ENCODE results near the gene MAP2K5.

The MAP2K5 gene

DNA sequence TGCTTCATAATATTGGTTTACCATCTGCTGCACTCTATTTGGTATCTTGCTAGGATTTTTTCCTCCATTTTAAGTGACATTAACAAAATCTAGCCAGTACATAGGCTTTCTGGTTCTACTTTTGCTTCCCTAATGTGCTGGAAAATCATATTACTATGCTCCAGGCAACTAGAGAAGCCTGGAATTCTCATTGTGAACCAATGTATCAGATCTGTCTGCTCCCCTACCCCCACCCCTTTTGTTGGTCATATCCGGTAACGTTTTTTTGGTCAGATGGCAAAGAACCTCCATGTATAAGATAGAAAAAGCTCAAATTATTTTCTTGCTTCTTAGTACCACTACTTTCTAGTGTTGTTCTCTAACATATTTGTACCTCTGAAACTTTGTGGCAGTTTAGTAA lies 17.1 kb downstream of the MAP2K5 start:
- no peak for DNase-seq (ENCODE audit: low read depth in 2 of 2)

DNA sequence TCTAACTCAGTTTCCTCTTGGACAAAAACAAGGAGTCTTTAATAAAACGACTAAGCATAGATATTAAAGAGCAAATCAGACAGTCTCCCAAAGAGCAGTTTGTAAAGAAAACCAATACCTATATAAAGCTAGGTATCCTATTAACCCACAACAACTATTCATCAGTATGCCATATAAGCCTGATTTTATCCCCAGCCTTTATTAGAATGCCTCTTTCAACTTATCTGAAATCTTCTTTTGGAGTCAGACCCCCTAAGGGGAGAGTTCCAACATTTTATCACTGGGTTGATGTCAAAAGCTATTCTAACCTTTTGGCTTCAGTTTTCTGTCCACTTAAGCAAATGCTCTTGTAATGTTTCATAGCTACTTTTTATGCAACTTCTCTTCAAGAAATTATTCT lies 17.8 kb downstream of the MAP2K5 start:
- no peak for DNase-seq (ENCODE audit: low read depth in 2 of 2)

DNA sequence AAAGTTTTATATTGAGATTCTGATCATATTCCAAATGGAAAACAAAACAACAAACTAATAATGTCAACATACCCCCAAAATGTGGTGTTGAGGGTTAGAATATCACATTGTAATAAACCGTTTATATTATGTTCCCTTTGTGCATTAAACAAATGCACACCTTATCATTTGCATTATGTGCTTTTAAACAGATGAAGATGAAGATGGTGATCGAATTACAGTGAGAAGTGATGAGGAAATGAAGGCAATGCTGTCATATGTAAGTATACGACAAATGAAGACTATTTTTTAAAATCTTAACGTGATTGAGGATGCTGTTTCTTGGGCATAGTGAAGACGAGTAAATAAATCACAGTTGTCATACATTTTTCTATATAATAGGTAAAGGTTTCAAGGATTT lies 20.6 kb downstream of the MAP2K5 start:
- DNase-seq (ENCODE audit: low read depth in 2 of 2) = no peak

DNA sequence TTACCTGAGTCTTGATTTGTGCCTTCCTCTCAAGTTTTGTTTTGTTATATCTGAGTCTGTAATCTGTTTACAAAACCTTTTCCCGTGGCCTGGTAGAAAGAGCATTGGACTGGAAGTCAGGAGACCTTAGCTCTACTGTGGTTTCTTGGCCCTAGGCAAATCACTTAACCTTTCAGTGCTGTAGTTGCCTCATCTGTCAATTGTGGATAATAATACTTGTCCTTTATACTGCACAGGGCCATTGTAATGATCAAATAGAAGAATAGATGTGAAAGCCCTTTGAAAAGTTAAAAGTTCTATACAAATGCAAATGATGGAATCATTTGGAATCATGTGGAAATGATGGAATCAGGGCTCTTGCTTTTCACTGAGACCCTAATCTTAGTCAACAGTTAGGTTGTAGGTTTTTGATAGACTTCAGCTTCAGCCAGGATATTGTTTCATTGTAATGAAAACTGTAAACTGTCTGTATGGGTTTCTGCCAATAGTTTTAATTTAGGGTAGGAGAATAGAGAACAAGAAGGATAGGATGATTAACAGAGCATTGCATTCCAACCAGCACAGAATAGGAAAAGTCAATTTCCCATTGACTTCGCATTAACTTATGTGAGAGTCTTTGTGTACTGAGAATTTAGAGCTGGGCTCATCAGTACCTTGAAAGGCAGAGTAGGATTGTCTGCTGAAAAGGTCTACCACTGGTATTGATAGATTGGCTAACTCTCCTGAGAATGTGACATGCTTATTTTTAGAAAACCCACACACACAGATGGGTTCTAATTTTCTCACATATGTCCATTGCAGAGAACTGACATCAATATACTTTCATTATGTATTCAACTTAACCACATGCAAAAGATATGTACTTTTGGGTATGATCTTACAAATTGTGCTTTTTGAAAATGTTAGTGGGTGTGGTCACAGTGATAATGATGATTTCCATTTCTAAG lies 21.8 kb downstream of the MAP2K5 start:
- no peak for DNase-seq (ENCODE audit: low read depth in 2 of 2)

DNA sequence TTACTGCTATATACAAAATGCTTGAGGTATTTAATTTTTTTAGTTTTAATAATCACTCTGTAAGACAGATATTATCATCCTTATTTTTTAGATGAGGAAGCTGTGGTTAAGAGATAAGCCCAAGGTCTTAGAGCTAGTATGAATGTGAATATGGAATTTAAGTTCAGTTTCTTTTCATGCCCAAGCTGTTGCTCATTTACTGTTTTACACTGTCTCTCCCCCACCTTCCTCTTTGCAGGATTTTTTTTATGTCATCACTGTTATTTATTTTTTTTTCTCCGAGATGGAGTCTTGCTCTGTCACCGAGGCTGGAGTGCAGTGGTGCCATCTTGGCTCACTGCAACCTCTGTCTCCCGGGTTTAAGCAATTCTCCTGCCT lies 22.5 kb downstream of the MAP2K5 start:
- DNase-seq (ENCODE audit: low read depth in 2 of 2) = no peak

DNA sequence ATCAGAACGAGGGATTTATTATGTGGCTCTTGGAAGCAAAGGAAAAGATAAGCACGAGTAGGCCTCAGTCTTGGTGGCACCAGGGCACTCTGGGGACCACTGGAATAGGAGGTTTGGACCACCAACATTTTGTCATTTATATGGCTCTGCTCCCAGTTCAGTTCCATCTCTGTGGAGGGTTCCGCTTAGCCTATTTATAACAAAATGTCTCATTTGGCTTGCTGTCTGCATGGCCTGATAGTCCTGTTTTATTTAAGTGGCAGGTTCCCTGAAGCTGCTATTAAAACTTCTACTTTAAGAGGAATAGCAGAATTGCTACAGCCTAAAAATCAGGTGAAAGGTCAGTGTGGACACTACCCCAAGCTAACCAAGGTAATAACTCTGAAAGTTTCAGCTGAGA lies 27.2 kb downstream of the MAP2K5 start:
- no peak for DNase-seq (ENCODE audit: low read depth in 2 of 2)

DNA sequence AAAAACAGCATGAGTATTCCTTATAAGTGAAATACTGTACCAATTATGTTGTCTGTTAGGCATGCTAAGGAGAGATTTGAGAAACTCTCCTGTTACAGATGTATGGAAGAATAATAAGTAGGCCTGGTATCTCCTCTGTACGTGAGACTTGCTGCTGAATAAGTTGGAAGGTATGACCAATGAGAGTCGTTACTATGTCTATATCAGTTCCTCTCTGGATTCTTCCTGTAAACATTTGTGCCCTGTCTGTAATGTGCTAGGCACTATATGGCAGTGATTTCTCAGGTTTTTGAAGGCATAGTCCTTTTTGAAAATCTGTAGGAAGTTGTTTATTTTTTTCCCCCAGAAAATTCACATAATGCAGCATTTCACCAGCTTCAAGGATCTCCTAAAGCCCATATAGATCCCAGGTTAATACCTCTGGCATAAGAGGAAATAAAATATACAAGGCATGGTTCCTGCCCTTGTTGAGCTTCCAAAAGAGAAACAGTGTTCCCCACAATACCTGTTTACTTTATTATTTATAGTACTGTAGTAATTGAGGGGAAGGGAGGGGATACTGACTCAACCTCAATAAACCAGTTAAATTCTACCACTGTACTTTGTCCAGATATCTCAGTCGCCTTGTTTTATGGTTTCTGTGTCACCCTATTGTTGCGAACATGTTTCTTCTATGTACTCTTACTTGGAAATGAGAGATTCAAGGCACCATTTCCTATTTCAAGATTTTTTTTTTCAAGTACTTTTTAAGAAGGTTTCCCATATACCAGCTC lies 28.6 kb downstream of the MAP2K5 start:
- no peak for DNase-seq (ENCODE audit: low read depth in 2 of 2)

DNA sequence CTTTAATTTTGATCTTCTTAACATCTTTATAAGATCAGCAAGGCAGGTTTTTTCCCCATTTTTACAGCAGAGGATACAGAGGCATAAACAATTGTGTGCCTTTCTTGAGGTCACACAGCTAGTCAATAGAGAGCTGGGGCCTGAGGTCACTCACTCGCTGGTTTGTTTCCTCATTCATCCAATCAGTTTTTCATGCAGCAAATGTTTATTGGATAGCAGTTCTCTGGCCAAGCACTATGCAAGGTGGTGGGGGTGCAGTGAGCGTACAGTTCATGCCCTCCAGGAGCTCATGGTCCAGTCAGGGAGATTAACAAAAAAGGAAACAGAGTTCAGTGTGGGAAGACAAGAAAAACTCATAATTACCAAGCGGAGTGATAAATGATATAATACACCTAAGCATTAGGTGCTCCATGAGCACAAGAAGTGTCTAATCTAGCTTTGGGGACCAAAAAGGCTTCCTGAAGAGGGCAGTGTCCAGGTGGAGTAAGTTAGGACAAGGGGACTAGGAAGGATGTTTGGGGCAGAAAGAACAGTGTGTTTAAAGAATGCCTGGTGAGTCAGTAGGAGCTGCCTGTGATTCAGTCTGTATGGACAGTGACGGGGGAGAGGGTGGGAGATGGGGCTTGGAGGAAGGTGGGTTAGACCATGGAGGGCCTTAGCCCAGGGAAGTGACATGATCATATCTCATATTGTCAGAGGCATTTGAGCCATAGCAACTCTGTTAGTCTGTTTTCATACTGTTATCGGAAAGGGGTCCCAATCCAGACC lies 29.3 kb downstream of the MAP2K5 start:
- DNase-seq (ENCODE audit: low read depth in 2 of 2) = no peak

DNA sequence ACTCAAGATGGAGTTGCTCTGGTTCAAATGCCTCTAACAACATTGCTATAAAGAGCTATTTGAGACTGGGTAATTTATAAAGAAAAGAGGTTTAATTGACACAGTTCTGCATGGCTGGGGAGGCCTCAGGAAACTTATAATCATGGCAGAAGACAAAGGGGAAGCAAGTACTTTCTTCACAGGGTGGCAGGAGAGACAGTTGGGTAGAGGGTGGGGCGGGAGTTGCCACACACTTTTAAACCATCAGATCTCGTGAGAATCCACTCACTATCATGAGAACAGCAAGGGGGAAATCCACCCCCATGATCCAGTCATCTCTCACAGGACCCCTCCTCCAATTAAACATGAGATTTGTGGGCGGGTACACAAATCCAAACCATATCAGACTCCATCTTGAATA lies 30.7 kb downstream of the MAP2K5 start:
- DNase-seq (ENCODE audit: low read depth in 2 of 2) = no peak

DNA sequence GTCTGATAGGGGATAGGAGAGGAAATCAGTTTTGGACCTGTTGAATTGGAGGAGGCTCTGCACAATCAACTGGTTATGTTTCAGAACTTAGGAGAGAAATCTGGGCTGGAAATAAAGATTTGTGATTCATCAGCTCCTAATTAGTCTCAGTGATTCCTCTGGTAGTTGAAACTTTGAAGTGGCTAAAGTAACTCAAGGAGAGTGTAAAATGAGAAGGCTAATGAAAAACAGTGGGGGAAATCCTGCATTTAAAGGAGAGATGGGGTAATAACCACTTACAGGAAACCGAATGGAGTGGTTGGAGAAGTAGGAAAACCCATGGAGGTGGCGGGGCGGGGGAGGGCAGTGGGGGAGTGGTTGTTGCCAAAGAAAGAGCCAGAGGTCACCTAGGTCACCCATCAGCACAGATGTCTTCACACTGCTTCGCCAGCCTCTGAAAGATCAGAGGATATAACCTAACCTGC lies 32.6 kb downstream of the MAP2K5 start:
- no peak for DNase-seq (ENCODE audit: low read depth in 2 of 2)

DNA sequence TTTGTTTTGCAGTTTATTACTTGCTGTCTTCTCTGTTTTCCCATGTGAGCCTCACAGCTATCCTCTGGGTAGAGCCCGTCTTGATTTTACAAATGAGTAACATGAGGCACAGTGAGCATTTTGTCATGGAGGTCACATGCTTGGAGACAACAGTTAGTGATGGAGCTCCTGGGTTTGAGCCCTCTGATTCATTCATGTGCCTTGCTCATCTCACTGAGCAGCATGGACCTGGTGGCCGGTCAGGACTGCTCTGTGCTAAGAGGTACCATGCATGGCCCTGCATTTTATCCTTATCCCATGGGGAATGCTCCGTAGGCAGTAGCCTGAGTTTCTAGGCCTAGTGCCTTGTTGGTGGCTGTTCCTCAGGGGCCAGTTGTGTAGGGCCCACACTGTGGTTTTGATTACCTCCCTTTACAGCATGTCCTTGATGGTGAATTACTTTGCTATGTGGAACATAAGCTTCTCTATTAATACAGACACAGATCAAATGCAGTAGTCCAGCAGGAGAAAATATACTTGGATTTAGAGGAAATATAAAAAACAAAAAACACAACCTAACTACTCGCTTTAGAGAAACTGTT lies 35.6 kb downstream of the MAP2K5 start:
- no peak for DNase-seq (ENCODE audit: low read depth in 2 of 2)

DNA sequence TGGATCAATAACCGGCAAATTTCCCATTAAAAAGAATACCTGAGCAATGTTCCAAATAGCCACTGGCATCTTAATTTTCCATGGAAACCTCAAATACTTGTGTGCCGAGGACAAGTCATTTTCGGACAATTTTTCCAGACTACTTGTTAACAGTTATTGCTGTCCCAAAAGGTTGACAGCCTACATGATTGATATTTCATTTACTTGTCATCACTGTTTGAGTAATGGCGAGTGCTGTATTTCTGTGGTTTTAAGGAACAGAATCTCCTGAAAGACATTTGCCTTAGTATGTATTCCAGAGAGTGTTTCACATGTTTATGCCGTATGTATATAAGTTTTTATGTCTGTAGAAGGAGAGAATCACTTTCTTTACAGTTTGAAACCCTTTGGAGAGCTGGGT lies 36.7 kb downstream of the MAP2K5 start:
- no peak for DNase-seq (ENCODE audit: low read depth in 2 of 2)

DNA sequence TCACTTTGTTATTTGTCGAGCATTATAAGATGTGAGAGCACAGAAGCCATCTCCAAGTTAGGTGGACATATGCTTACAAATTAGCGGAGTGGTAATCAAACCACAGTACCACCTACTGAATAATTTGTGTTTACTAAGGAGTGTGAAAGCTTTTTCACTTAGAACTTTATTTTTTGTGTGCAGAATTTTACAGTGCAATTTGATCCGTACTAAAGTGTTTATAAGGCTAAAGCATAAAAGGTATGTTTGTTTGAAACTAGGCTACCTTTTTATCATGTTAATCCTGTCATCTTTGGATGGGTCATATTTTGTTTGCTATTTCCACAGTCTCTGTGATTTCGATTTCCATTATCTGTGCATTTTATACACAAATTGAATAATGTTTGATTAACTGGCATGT lies 37.5 kb downstream of the MAP2K5 start:
- DNase-seq (ENCODE audit: low read depth in 2 of 2) = no peak

DNA sequence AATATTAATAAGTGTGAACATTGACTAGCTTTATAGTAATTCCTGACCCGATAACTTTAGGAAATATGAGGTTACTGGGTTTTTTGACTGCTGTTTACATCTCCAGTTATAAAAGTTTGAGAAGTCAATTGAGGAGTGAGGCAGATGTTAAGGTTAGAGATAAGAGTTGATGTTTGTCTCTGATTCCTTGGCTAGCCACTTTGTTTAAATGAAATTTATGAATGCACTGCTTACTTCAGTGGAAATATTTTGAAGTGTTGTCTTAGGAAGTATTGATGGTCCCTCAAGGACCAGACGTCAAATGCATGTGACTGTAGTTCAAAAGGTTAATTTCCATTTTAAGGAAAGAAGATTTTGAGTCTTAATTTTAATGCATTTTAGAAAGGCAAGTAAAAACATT lies 41.7 kb downstream of the MAP2K5 start:
- no peak for DNase-seq (ENCODE audit: low read depth in 2 of 2)

DNA sequence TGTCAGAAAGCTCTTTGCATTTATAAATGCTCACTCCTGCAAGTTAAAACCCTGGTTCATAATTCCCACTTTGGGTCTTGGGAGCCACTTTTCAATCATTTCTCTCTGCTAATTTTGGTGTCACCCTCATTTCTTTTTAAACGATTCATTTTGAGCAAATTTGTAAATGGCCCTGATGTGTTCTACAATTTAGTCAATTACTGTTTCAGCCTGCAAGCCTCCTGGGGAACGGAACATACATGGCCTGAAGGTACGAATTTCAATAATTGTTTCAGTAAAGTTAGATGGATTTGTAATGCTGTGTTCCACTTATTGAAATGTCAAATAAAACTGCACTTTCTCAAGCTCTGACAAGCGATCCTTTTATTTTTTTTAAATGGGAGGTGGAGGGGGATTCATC lies 43.2 kb downstream of the MAP2K5 start:
- no peak for DNase-seq (ENCODE audit: low read depth in 2 of 2)

DNA sequence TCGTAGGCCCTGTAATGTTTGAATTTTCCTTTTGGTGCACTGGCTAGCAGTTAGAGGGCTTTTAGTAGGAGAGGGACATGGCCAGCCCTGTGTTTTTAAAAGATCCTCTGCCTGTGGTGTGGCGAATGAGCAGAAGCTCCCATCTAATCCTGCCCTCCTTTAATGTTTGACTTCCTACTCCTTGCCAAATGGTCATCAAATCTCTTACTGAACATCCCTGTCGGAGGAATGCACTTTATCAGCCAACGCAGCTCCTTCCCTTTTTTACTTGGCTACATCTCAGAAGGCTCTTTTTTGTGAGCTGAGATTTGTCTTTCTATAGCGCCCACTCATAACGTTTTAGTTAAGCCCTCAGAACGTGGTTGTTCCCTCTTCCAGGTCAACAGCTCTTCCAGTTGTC lies 44.8 kb downstream of the MAP2K5 start:
- no peak for DNase-seq (ENCODE audit: low read depth in 2 of 2)

DNA sequence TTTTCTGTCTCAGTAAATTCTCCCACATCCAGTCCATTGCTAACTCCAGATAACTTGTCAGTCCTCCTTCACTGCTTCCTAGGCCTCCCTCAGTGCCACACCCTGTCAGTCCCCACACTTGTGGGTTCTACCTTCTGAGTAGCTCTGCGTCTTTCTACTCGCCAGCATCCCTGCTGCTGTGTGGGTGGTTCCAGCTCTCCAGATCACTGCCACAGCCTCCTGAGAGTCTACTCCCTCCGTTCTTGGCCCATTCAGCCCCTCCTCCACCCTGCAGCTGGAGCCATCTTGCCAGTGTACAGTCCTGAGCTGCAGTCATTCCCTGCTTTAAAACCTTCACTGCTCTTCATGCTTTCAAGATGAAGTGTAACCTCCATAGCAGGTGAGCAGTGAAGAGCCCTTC lies 45.3 kb downstream of the MAP2K5 start:
- no peak for DNase-seq (ENCODE audit: low read depth in 2 of 2)

DNA sequence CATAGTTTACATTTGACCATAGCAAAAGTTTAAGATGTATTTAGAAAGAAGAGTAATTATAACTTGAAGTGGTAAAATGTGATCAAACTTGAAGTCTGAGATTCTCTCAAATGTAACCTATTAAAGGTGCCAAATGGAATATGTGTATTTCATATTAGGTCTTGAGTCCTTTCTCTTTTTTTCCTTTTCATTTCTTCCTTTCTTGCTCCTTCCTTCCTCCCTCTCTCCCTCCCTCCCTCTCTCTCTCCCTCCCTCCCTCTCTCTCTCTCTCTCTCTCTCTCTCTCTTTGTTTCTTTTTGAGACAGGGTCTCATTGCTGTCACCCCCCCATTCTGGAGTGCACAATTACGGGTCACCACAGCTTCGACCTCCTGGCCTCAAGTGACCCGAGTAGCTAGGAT lies 47.7 kb downstream of the MAP2K5 start:
- no peak for DNase-seq (ENCODE audit: low read depth in 2 of 2)

DNA sequence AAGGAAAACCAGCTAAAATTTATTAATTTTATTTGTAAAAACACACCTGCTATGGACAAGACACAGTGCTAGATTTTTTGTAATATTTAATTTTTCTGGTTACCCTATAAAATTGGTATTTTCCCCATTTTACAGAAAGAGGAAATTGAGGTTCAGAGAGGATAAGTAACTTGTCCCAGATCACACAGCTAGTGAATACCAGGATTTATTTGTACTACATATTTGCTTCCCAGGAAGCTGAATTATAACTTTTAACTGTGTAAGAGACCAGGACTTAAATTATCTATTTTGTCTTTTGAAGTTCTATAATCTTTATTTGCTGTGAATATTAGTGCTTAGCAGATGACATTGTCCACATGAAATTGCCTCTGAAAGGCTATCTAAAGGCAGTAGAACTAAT lies 49.7 kb downstream of the MAP2K5 start:
- no peak for DNase-seq (ENCODE audit: low read depth in 2 of 2)

DNA sequence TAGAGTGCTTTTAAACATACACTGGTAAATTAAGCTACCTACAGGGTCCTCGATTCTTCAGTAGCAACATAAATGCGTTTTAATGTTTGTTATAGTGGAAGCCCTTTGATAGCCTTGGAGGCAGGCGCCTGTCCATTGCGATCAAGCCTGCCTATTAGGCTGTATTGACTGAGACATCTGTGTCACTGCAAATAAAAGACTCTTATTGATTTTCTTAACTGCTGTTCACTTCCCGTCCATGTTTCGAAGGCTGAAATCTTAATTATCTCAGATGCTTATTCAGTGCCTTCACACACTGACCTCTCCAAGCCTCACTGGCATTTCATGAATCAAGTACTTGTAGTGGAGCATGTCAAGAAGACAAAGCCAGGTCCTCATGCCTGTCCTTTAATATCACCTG lies 51.1 kb downstream of the MAP2K5 start:
- DNase-seq (ENCODE audit: low read depth in 2 of 2) = no peak

DNA sequence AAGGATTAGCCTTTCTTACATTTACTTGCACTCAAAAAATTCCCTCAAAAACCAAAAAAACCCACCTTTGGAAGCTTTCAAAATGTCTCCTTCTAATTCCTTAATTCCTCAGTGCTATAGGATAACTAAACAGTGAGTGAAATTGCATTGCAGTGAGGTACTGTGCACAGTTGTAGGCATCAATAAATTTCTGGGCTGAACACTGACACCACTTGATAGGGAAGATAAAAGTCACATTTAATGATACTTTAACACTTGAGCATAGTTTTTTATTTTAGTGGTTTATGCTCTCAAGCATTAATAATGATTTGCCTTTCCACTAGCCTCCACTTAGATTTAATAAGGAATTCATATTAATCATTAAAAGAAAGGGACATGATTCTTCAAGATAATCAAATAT lies 52.3 kb downstream of the MAP2K5 start:
- no peak for DNase-seq (ENCODE audit: low read depth in 2 of 2)

DNA sequence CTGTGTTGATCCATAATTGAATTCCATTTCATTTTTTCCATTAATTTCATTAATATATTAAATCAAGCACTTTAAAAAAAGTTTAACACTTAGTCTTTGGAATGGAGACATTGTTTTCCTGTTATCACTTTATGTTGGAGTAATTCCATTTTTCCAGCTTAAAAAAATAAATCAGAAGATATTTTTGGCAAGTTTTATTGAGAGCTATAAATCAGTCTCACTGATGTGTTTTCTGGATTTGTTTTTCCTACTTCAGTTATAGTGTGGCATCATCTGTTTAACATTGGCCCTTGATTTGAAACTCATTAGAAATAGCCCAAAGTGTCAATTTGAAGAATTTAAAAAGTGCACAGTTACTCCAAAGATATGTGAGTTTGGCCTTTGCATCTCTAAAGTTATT lies 53.1 kb downstream of the MAP2K5 start:
- DNase-seq (ENCODE audit: low read depth in 2 of 2) = no peak

Measured in stimulated activated CD8-positive, alpha-beta memory T cell treated with anti-CD3 and anti-CD28 coated beads, Interleukin-15, amount 100 ng/mL, for 48 hours (primary cell).